HG03342 (cell line): ENCODE data around the gene STX8.
"Not testable (repeated sequence)": the region's sequence is repeated elsewhere in the genome, so short reads cannot be mapped to it uniquely, and the experiment has no call there.

Source experiments
- ATAC-seq: cut with Tn5 transposase; IDR thresholded peaks from one replicate; pipeline ENCODE4 v1.9.1; 2021; ENCODE audit warnings: mild to moderate bottlenecking, moderate library complexity; ENCODE audit not compliant: unreplicated experiment

The STX8 gene

GRCh38 chr17:9355231-9355630 is 220.4 kb downstream of the STX8 start:
- not testable (repeated sequence) for ATAC-seq

GRCh38 chr17:9350080-9350479 is 225.5 kb downstream of the STX8 start:
- no peak for ATAC-seq

GRCh38 chr17:9346296-9346926 is 229.2 kb downstream of the STX8 start:
- ATAC-seq, result no peak

- no peak for ATAC-seq
Observed at GRCh38 chr17:9343516-9343915, 232.1 kb downstream of the STX8 start.

GRCh38 chr17:9342225-9342624 is 233.4 kb downstream of the STX8 start:
- ATAC-seq, result no peak

GRCh38 chr17:9339958-9340357 is 235.7 kb downstream of the STX8 start:
- ATAC-seq, result no peak

GRCh38 chr17:9339482-9339881 is 236.1 kb downstream of the STX8 start:
- ATAC-seq, result not testable (repeated sequence)

- ATAC-seq, result no peak
Observed at GRCh38 chr17:9336817-9337216, 238.8 kb downstream of the STX8 start.

- ATAC-seq, result no peak
Observed at GRCh38 chr17:9334536-9335446, 240.8 kb downstream of the STX8 start.

- no peak for ATAC-seq
Observed at GRCh38 chr17:9332132-9332494, 243.5 kb downstream of the STX8 start.

- ATAC-seq, result no peak
Observed at GRCh38 chr17:9331279-9332131, 244.1 kb downstream of the STX8 start.

GRCh38 chr17:9330611-9331271 is 244.9 kb downstream of the STX8 start:
- ATAC-seq, result no peak

- no peak for ATAC-seq
Observed at GRCh38 chr17:9330141-9330540, 245.5 kb downstream of the STX8 start.

- no peak for ATAC-seq
Observed at GRCh38 chr17:9329251-9329921, 246.2 kb downstream of the STX8 start.

- ATAC-seq, result no peak
Observed at GRCh38 chr17:9324864-9325263, 250.8 kb downstream of the STX8 start.

- no peak for ATAC-seq
Observed at GRCh38 chr17:9322326-9322725, 253.3 kb downstream of the STX8 start.

- no peak for ATAC-seq
Observed at GRCh38 chr17:9321890-9322289, 253.7 kb downstream of the STX8 start.

- no peak for ATAC-seq
Observed at GRCh38 chr17:9315360-9315759, 260.3 kb downstream of the STX8 start.

GRCh38 chr17:9313346-9313745 is 262.3 kb downstream of the STX8 start:
- no peak for ATAC-seq

- ATAC-seq, result no peak
Observed at GRCh38 chr17:9309216-9309615, 266.4 kb downstream of the STX8 start.
